Activated CD4-positive, CD25-positive, alpha-beta regulatory T cell (primary cell): ENCODE measurements around the gene B4GALT7.
A peak's percentile ranks its signal among the peaks of the same experiment; 100 is the strongest.

Experiments used
- DNase-seq, 4 experiments: peaks; one replicate each; lab custom pipeline; 2025; lab: John Stamatoyannopoulos, UW

Gene B4GALT7

GRCh38 chr5:177593511-177593910 is 6.4 kb upstream of the B4GALT7 start:
- DNase-seq: no peak

GRCh38 chr5:177594071-177594470 is 5.9 kb upstream of the B4GALT7 start:
- DNase-seq: no peak

GRCh38 chr5:177595026-177595585 is 4.8 kb upstream of the B4GALT7 start:
- DNase-seq: no peak

- DNase-seq: no peak
Observed at GRCh38 chr5:177595991-177596774, 3.7 kb upstream of the B4GALT7 start.

- DNase-seq: no peak
Observed at GRCh38 chr5:177596775-177597238, 3.1 kb upstream of the B4GALT7 start.

GRCh38 chr5:177598477-177598876 is 1.5 kb upstream of the B4GALT7 start:
- DNase-seq: no peak

GRCh38 chr5:177600508-177601018 is 631 bp downstream of the B4GALT7 start:
- DNase-seq: no peak

GRCh38 chr5:177601126-177601525 is 1.2 kb downstream of the B4GALT7 start:
- no peak for DNase-seq

GRCh38 chr5:177601577-177602457 is 1.9 kb downstream of the B4GALT7 start:
- no peak for DNase-seq

GRCh38 chr5:177602458-177602830 is 2.5 kb downstream of the B4GALT7 start:
- DNase-seq: no peak

- no peak for DNase-seq
Observed at GRCh38 chr5:177603631-177604030, 3.7 kb downstream of the B4GALT7 start.

GRCh38 chr5:177604116-177604521 is 4.2 kb downstream of the B4GALT7 start:
- no peak for DNase-seq

GRCh38 chr5:177604656-177605055 is 4.7 kb downstream of the B4GALT7 start:
- DNase-seq: no peak

GRCh38 chr5:177605078-177605477 is 5.1 kb downstream of the B4GALT7 start:
- no peak for DNase-seq

GRCh38 chr5:177605667-177606066 is 5.7 kb downstream of the B4GALT7 start:
- no peak for DNase-seq

- no peak for DNase-seq
Observed at GRCh38 chr5:177606071-177607051, 6.4 kb downstream of the B4GALT7 start.

- no peak for DNase-seq
Observed at GRCh38 chr5:177607115-177607451, 7.2 kb downstream of the B4GALT7 start.

- DNase-seq: peak; percentile 18 to 43 (median 26)
Observed at GRCh38 chr5:177607452-177608192, 7.7 kb downstream of the B4GALT7 start.

GRCh38 chr5:177608243-177609075 is 8.5 kb downstream of the B4GALT7 start:
- DNase-seq: no peak
